ENCODE results near the gene LYVE1.

LYVE1 gene

GRCh38 chr11:10592331-10592730 is 23.9 kb upstream of the LYVE1 start:
- H3K27me3 ChIP-seq (ENCODE audit: insufficient read depth, poor library complexity, severe bottlenecking): no peaks in the 10 kb centered on the region
- TF ChIP-seq CTCF (IDR thresholded peaks at IDR 0.05; ENCODE audit: poor library complexity, severe bottlenecking): no peak
- H3K36me3 ChIP-seq (ENCODE audit: low read depth): no peaks in the 10 kb centered on the region
- ATAC-seq (ENCODE audit: low read depth) (peak; percentile 82), DNase-seq (ENCODE audit: low spot score) (no peak)
- no peak overlapping the region for H3K4me3 ChIP-seq (ENCODE audit: severe bottlenecking)
- no peaks in the 10 kb centered on the region for H3K9me3 ChIP-seq (ENCODE audit: severe bottlenecking)
- H3K27ac ChIP-seq (ENCODE audit: poor library complexity, severe bottlenecking): peak overlapping the region; percentile 98
- peaks cover 42% of the 10 kb centered on the region for H3K4me1 ChIP-seq (ENCODE audit: insufficient read depth, poor library complexity, severe bottlenecking)

- Histone ChIP-seq H3K27me3 (ENCODE audit: insufficient read depth, poor library complexity, severe bottlenecking) (no peaks in the 10 kb centered on the region), H3K36me3 (ENCODE audit: low read depth) (no peaks in the 10 kb centered on the region), H3K4me1 (ENCODE audit: insufficient read depth, poor library complexity, severe bottlenecking) (peaks cover 48% of the 10 kb centered on the region), H3K4me3 (ENCODE audit: severe bottlenecking) (no peak overlapping the region), H3K27ac (ENCODE audit: poor library complexity, severe bottlenecking) (peak overlapping the region; percentile 98), H3K9me3 (ENCODE audit: severe bottlenecking) (no peaks in the 10 kb centered on the region)
- no peak for DNase-seq (ENCODE audit: low spot score)
- ATAC-seq (ENCODE audit: low read depth): no peak
- no peak for TF ChIP-seq CTCF (IDR thresholded peaks at IDR 0.05; ENCODE audit: poor library complexity, severe bottlenecking)
These were observed 23.3 kb upstream of the LYVE1 start for GRCh38 chr11:10591741-10592140.

GRCh38 chr11:10590218-10590915 is 21.9 kb upstream of the LYVE1 start:
- ATAC-seq (ENCODE audit: low read depth) (no peak), DNase-seq (ENCODE audit: low spot score) (no peak)
- H3K36me3 ChIP-seq (ENCODE audit: low read depth): no peaks in the 10 kb centered on the region
- peak overlapping the region; percentile 98 for H3K27ac ChIP-seq (ENCODE audit: poor library complexity, severe bottlenecking)
- H3K27me3 ChIP-seq (ENCODE audit: insufficient read depth, poor library complexity, severe bottlenecking): no peaks in the 10 kb centered on the region
- TF ChIP-seq CTCF (IDR thresholded peaks at IDR 0.05; ENCODE audit: poor library complexity, severe bottlenecking): no peak
- H3K4me3 ChIP-seq (ENCODE audit: severe bottlenecking): no peak overlapping the region
- peaks cover 50% of the 10 kb centered on the region for H3K4me1 ChIP-seq (ENCODE audit: insufficient read depth, poor library complexity, severe bottlenecking)
- H3K9me3 ChIP-seq (ENCODE audit: severe bottlenecking): no peaks in the 10 kb centered on the region

- DNase-seq (ENCODE audit: low spot score) (no peak), ATAC-seq (ENCODE audit: low read depth) (peak; percentile 26; the same call in 1 of the 3 replicates)
- peaks cover 42% of the 10 kb centered on the region for H3K4me1 ChIP-seq (ENCODE audit: insufficient read depth, poor library complexity, severe bottlenecking)
- no peak for TF ChIP-seq CTCF (IDR thresholded peaks at IDR 0.05; ENCODE audit: poor library complexity, severe bottlenecking)
- H3K27me3 ChIP-seq (ENCODE audit: insufficient read depth, poor library complexity, severe bottlenecking): no peaks in the 10 kb centered on the region
- H3K4me3 ChIP-seq (ENCODE audit: severe bottlenecking): no peak overlapping the region
- no peaks in the 10 kb centered on the region for H3K9me3 ChIP-seq (ENCODE audit: severe bottlenecking)
- H3K36me3 ChIP-seq (ENCODE audit: low read depth): no peaks in the 10 kb centered on the region
- peak overlapping the region; percentile 26 for H3K27ac ChIP-seq (ENCODE audit: poor library complexity, severe bottlenecking)
These were observed 20.4 kb upstream of the LYVE1 start for GRCh38 chr11:10588904-10589303.

- H3K27ac ChIP-seq (ENCODE audit: poor library complexity, severe bottlenecking): no peak overlapping the region
- H3K9me3 ChIP-seq (ENCODE audit: severe bottlenecking): no peaks in the 10 kb centered on the region
- no peak for ATAC-seq (ENCODE audit: low read depth)
- no peak for DNase-seq (ENCODE audit: low spot score)
- H3K27me3 ChIP-seq (ENCODE audit: insufficient read depth, poor library complexity, severe bottlenecking): no peaks in the 10 kb centered on the region
- no peak for TF ChIP-seq CTCF (IDR thresholded peaks at IDR 0.05; ENCODE audit: poor library complexity, severe bottlenecking)
- peaks cover 33% of the 10 kb centered on the region for H3K4me1 ChIP-seq (ENCODE audit: insufficient read depth, poor library complexity, severe bottlenecking)
- H3K4me3 ChIP-seq (ENCODE audit: severe bottlenecking): no peak overlapping the region
- no peaks in the 10 kb centered on the region for H3K36me3 ChIP-seq (ENCODE audit: low read depth)
These were observed 19.5 kb upstream of the LYVE1 start for GRCh38 chr11:10587995-10588394.
